Measurements from ENCODE around the gene MGAT5B. TPM values are rescaled to one million over a fixed set of nuclear protein-coding genes. Genes with fewer than 3 reads are reported as not detected.

The MGAT5B gene
- total and polyA plus RNA-seq, 3 experiments from 2014 or later = 0.17 to 0.46 (median 0.40) TPM

GRCh38 chr17:76929148-76929547, 60.9 kb downstream of the MGAT5B start:
- Mint-ChIP-seq H3K9me3 (no peaks in the 10 kb centered on the region), H3K27ac (no peak overlapping the region), H3K4me3 (no peak overlapping the region), H3K4me1 (no peaks in the 10 kb centered on the region), H3K27me3 (peaks cover 3 to 16% of the 10 kb centered on the region in 2 donors), H3K36me3 (peaks cover 0 to 1% (median 0%) of the 10 kb centered on the region in 3 donors)
- ChIA-PET CTCF (no interaction called here), POLR2A (no interaction called here)
- no peak for DNase-seq
- no peaks in the 10 kb centered on the region for H3K4me1 ChIP-seq (ENCODE audit: insufficient read depth, low read length)
- no peaks in the 10 kb centered on the region for H3K27me3 ChIP-seq (ENCODE audit: insufficient read depth, low read length, poor library complexity, severe bottlenecking)
- H3K9me3 ChIP-seq (ENCODE audit: low read length) = no peaks in the 10 kb centered on the region
- H3K27ac ChIP-seq (ENCODE audit: low read depth, low read length) = no peak overlapping the region
- no peak overlapping the region for H3K4me3 ChIP-seq (ENCODE audit: low read length)
- H3K36me3 ChIP-seq (ENCODE audit: insufficient read depth, low read length) = no peaks in the 10 kb centered on the region

GRCh38 chr17:76929601-76930000, 61.4 kb downstream of the MGAT5B start:
- H3K27ac Mint-ChIP-seq = peak overlapping the region in 2 of 8 donors; percentile 29 to 57
- no peaks in the 10 kb centered on the region for H3K4me1 Mint-ChIP-seq
- CTCF ChIA-PET = no interaction called here
- Histone ChIP-seq H3K27me3 (ENCODE audit: insufficient read depth, low read length, poor library complexity, severe bottlenecking) (no peaks in the 10 kb centered on the region), H3K4me1 (ENCODE audit: insufficient read depth, low read length) (no peaks in the 10 kb centered on the region), H3K27ac (ENCODE audit: low read depth, low read length) (no peak overlapping the region), H3K4me3 (ENCODE audit: low read length) (no peak overlapping the region), H3K9me3 (ENCODE audit: low read length) (no peaks in the 10 kb centered on the region), H3K36me3 (ENCODE audit: insufficient read depth, low read length) (no peaks in the 10 kb centered on the region)
- DNase-seq = no peak
- H3K9me3 Mint-ChIP-seq = no peaks in the 10 kb centered on the region
- no peak overlapping the region for H3K4me3 Mint-ChIP-seq
- peaks cover 3 to 19% of the 10 kb centered on the region in 2 donors for H3K27me3 Mint-ChIP-seq
- H3K36me3 Mint-ChIP-seq = peaks cover 0 to 1% (median 0%) of the 10 kb centered on the region in 3 donors
- POLR2A ChIA-PET = no interaction called here

GRCh38 chr17:76930107-76930506, 61.9 kb downstream of the MGAT5B start:
- Mint-ChIP-seq H3K9me3 (no peaks in the 10 kb centered on the region), H3K36me3 (peaks cover 0 to 1% (median 0%) of the 10 kb centered on the region in 3 donors), H3K27me3 (peaks cover 3 to 22% of the 10 kb centered on the region in 2 donors), H3K27ac (peak overlapping the region in 2 of 8 donors; percentile 29), H3K4me3 (no peak overlapping the region), H3K4me1 (no peaks in the 10 kb centered on the region)
- CTCF ChIA-PET = no interaction called here
- Histone ChIP-seq H3K4me1 (ENCODE audit: insufficient read depth, low read length) (no peaks in the 10 kb centered on the region), H3K27me3 (ENCODE audit: insufficient read depth, low read length, poor library complexity, severe bottlenecking) (no peaks in the 10 kb centered on the region), H3K9me3 (ENCODE audit: low read length) (no peaks in the 10 kb centered on the region), H3K4me3 (ENCODE audit: low read length) (no peak overlapping the region), H3K27ac (ENCODE audit: low read depth, low read length) (no peak overlapping the region), H3K36me3 (ENCODE audit: insufficient read depth, low read length) (no peaks in the 10 kb centered on the region)
- DNase-seq = no peak
- POLR2A ChIA-PET = no interaction called here

GRCh38 chr17:76932402-76933333, 64.5 kb downstream of the MGAT5B start:
- Histone ChIP-seq H3K36me3 (ENCODE audit: insufficient read depth, low read length) (no peaks in the 10 kb centered on the region), H3K9me3 (ENCODE audit: low read length) (no peaks in the 10 kb centered on the region), H3K4me3 (ENCODE audit: low read length) (no peak overlapping the region), H3K27me3 (ENCODE audit: insufficient read depth, low read length, poor library complexity, severe bottlenecking) (no peaks in the 10 kb centered on the region), H3K27ac (ENCODE audit: low read depth, low read length) (no peak overlapping the region), H3K4me1 (ENCODE audit: insufficient read depth, low read length) (no peaks in the 10 kb centered on the region)
- POLR2A ChIA-PET = interaction anchor here (0.6 kb wide), 1 partner anchor 102 kb away, joined by 8 read pairs; no protein-coding TSS in a partner anchor
- CTCF ChIA-PET = interaction anchor here (1.1 kb wide), 1 partner anchor 124 kb away, joined by 3 read pairs; no protein-coding TSS in a partner anchor
- H3K27ac Mint-ChIP-seq = peak overlapping the region in 2 of 8 donors; percentile 43 to 66
- no peaks in the 10 kb centered on the region for H3K9me3 Mint-ChIP-seq
- H3K27me3 Mint-ChIP-seq = peaks cover 3 to 20% of the 10 kb centered on the region in 2 donors
- H3K4me3 Mint-ChIP-seq = no peak overlapping the region
- no peaks in the 10 kb centered on the region for H3K4me1 Mint-ChIP-seq
- H3K36me3 Mint-ChIP-seq = peaks cover 0 to 1% (median 0%) of the 10 kb centered on the region in 3 donors
- DNase-seq = no peak

- H3K9me3 Mint-ChIP-seq = no peaks in the 10 kb centered on the region
- Histone ChIP-seq H3K27ac (ENCODE audit: low read depth, low read length) (no peak overlapping the region), H3K9me3 (ENCODE audit: low read length) (no peaks in the 10 kb centered on the region), H3K27me3 (ENCODE audit: insufficient read depth, low read length, poor library complexity, severe bottlenecking) (no peaks in the 10 kb centered on the region), H3K36me3 (ENCODE audit: insufficient read depth, low read length) (no peaks in the 10 kb centered on the region), H3K4me3 (ENCODE audit: low read length) (no peak overlapping the region), H3K4me1 (ENCODE audit: insufficient read depth, low read length) (no peaks in the 10 kb centered on the region)
- ChIA-PET POLR2A (no interaction called here), CTCF (no interaction called here)
- H3K27ac Mint-ChIP-seq = peak overlapping the region in 1 of 8 donors; percentile 38
- DNase-seq = no peak
- no peaks in the 10 kb centered on the region for H3K4me1 Mint-ChIP-seq
- peaks cover 3 to 14% of the 10 kb centered on the region in 2 donors for H3K27me3 Mint-ChIP-seq
- no peak overlapping the region for H3K4me3 Mint-ChIP-seq
- H3K36me3 Mint-ChIP-seq = no peaks in the 10 kb centered on the region
Observed at GRCh38 chr17:76934561-76935320, 66.5 kb downstream of the MGAT5B start.

- no peak overlapping the region for H3K4me3 ChIP-seq (ENCODE audit: low read length)
- ChIA-PET POLR2A (no interaction called here), CTCF (no interaction called here)
- H3K27me3 ChIP-seq (ENCODE audit: insufficient read depth, low read length, poor library complexity, severe bottlenecking) = no peaks in the 10 kb centered on the region
- Mint-ChIP-seq H3K27ac (no peak overlapping the region), H3K4me1 (no peaks in the 10 kb centered on the region), H3K9me3 (no peaks in the 10 kb centered on the region), H3K4me3 (no peak overlapping the region), H3K36me3 (no peaks in the 10 kb centered on the region), H3K27me3 (peaks cover 1 to 12% of the 10 kb centered on the region in 2 donors)
- H3K27ac ChIP-seq (ENCODE audit: low read depth, low read length) = no peak overlapping the region
- H3K9me3 ChIP-seq (ENCODE audit: low read length) = no peaks in the 10 kb centered on the region
- no peaks in the 10 kb centered on the region for H3K4me1 ChIP-seq (ENCODE audit: insufficient read depth, low read length)
- no peak for DNase-seq
- H3K36me3 ChIP-seq (ENCODE audit: insufficient read depth, low read length) = no peaks in the 10 kb centered on the region
Observed at GRCh38 chr17:76935331-76935730, 67.1 kb downstream of the MGAT5B start.

- POLR2A ChIA-PET = no interaction called here
Observed at GRCh38 chr17:76937238-76937637, 69.0 kb downstream of the MGAT5B start.

GRCh38 chr17:76938009-76938408, 69.8 kb downstream of the MGAT5B start:
- Histone ChIP-seq H3K9me3 (ENCODE audit: low read length) (no peaks in the 10 kb centered on the region), H3K36me3 (ENCODE audit: insufficient read depth, low read length) (no peaks in the 10 kb centered on the region), H3K27me3 (ENCODE audit: insufficient read depth, low read length, poor library complexity, severe bottlenecking) (no peaks in the 10 kb centered on the region), H3K27ac (ENCODE audit: low read depth, low read length) (no peak overlapping the region), H3K4me3 (ENCODE audit: low read length) (no peak overlapping the region), H3K4me1 (ENCODE audit: insufficient read depth, low read length) (no peaks in the 10 kb centered on the region)
- Mint-ChIP-seq H3K36me3 (no peaks in the 10 kb centered on the region), H3K27me3 (peaks cover 3 to 7% of the 10 kb centered on the region in 2 donors), H3K9me3 (no peaks in the 10 kb centered on the region), H3K4me1 (no peaks in the 10 kb centered on the region), H3K4me3 (no peak overlapping the region), H3K27ac (no peak overlapping the region)
- CTCF ChIA-PET = interaction anchor here (1.0 kb wide), 1 partner anchor 118 kb away, joined by 3 read pairs; no protein-coding TSS in a partner anchor
- DNase-seq = no peak
- POLR2A ChIA-PET = no interaction called here

More at GRCh38 chr17:76937238-76937637, 69.0 kb downstream of the MGAT5B start:
- Mint-ChIP-seq H3K36me3 (no peaks in the 10 kb centered on the region), H3K4me1 (no peaks in the 10 kb centered on the region), H3K9me3 (no peaks in the 10 kb centered on the region), H3K4me3 (no peak overlapping the region), H3K27me3 (peaks cover under 1 to 10% of the 10 kb centered on the region in 2 donors), H3K27ac (peak overlapping the region in 1 of 8 donors; percentile 47)
- H3K27me3 ChIP-seq (ENCODE audit: insufficient read depth, low read length, poor library complexity, severe bottlenecking) = no peaks in the 10 kb centered on the region
- H3K4me3 ChIP-seq (ENCODE audit: low read length) = no peak overlapping the region
- no peaks in the 10 kb centered on the region for H3K4me1 ChIP-seq (ENCODE audit: insufficient read depth, low read length)
- DNase-seq = no peak
- no peak overlapping the region for H3K27ac ChIP-seq (ENCODE audit: low read depth, low read length)
- CTCF ChIA-PET = interaction anchor here (1.0 kb wide), 1 partner anchor 119 kb away, joined by 3 read pairs; no protein-coding TSS in a partner anchor
- H3K36me3 ChIP-seq (ENCODE audit: insufficient read depth, low read length) = no peaks in the 10 kb centered on the region
- no peaks in the 10 kb centered on the region for H3K9me3 ChIP-seq (ENCODE audit: low read length)
